Measurements from ENCODE around the gene MYO9B.

Gene MYO9B

DNA sequence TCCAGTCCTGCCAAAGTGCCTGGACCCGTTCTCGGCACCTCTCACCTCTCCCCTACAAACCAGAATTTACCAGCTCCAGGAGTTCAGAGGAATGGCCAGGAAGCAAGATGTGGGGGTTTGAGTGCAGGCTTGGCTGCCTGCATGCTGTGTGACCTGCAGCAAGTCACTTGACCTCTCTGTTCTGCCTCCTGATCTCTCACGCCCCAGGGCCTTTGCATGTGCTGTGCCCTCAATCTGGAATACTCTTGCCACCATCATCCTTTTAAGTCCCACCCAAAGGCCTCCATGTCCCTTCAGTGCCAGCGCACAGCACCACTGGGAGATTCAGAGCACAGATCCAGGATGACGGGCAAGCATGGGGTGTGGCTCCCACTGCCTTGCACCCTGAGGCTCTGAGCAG is 43.4 kb downstream of the MYO9B start:
- TF ChIP-seq, protein P1, sequence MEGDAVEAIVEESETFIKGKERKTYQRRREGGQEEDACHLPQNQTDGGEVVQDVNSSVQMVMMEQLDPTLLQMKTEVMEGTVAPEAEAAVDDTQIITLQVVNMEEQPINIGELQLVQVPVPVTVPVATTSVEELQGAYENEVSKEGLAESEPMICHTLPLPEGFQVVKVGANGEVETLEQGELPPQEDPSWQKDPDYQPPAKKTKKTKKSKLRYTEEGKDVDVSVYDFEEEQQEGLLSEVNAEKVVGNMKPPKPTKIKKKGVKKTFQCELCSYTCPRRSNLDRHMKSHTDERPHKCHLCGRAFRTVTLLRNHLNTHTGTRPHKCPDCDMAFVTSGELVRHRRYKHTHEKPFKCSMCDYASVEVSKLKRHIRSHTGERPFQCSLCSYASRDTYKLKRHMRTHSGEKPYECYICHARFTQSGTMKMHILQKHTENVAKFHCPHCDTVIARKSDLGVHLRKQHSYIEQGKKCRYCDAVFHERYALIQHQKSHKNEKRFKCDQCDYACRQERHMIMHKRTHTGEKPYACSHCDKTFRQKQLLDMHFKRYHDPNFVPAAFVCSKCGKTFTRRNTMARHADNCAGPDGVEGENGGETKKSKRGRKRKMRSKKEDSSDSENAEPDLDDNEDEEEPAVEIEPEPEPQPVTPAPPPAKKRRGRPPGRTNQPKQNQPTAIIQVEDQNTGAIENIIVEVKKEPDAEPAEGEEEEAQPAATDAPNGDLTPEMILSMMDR (IDR thresholded peaks at IDR 0.05; ENCODE audit: low read depth, low read length): no peak
- DNase-seq (ENCODE audit: low read depth, low spot score): no peak
- no peak overlapping the region for H3K4me3 ChIP-seq (ENCODE audit: low read depth, low read length)
- in situ Hi-C loops (cut with HindIII; ENCODE audit: low sequenced_read_pairs): no loop called here

DNA sequence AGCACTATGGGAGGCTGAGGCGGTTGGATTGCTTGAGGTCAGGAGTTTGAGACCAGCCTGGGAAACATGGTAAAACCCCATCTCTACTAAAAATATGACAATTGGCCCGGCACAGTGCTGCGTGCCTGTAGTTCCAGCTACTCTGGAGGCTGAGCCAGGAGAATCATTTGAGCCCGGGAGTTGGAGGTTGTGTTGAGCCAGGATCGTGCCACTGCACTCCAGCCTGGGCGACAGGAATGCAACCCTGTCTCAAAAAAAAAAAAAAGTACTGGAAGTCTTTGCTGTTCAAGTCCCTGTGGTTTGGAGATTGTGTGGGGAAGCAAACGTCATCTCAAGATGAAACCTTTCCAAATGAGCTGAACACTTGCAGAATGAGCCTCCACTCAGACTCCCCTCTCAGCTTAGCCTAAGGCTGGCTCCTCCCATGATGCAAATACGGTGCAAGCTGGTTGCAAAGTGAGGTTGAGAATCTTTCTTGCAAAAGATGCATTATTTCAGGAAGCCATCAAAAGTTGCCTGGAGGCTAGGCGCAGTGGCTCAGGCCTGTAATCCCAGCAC is 46.2 kb downstream of the MYO9B start:
- no peak overlapping the region for H3K4me3 ChIP-seq (ENCODE audit: low read depth, low read length)
- in situ Hi-C loops (cut with HindIII; ENCODE audit: low sequenced_read_pairs): no loop called here
- DNase-seq (ENCODE audit: low read depth, low spot score): peak; percentile 73
- TF ChIP-seq, protein P1 (IDR thresholded peaks at IDR 0.05; ENCODE audit: low read depth, low read length): no peak

DNA sequence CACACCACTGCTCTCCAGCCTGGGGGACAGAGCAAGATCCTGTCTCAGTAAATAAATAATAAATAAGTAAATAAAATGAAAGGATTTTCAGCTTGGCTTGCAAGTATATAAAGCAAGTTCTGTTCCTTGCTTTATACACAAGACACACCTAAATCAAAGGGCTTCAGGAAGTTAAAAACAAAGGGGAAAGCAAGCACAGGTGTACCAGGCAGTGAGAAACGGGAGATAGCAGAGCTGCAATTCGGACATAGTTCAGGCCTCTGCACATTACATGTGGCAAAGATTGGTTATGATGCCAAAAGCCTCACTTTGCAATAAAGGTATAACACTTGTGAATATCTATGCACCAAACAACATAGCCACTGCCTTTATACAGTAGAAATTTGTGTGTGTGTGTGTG is 47.5 kb downstream of the MYO9B start:
- TF ChIP-seq, protein P1 (IDR thresholded peaks at IDR 0.05; ENCODE audit: low read depth, low read length): no peak
- no peak overlapping the region for H3K4me3 ChIP-seq (ENCODE audit: low read depth, low read length)
- in situ Hi-C loops (cut with HindIII; ENCODE audit: low sequenced_read_pairs): no loop called here
- no peak for DNase-seq (ENCODE audit: low read depth, low spot score)

DNA sequence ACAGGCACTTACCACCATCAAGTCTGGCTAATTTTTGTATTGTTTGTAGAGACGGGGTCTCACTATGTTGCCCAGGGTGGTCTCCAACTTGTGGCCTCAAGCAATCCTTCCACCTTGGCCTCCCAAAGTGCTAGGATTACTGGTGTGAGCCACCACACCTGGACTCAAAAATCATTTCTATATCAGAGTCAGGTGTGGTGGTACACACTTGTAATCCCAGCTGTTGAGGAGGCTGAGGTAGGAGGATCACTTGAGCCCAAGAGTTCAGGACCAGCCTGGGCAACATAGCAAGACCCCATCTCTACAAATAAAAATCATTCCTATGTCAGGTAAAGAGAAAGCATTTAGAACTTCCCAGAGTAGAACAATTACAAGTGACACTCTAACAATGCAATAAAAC is 48.4 kb downstream of the MYO9B start:
- no peak for DNase-seq (ENCODE audit: low read depth, low spot score)
- TF ChIP-seq, protein P1 (IDR thresholded peaks at IDR 0.05; ENCODE audit: low read depth, low read length): no peak
- H3K4me3 ChIP-seq (ENCODE audit: low read depth, low read length): no peak overlapping the region
- in situ Hi-C loops (cut with HindIII; ENCODE audit: low sequenced_read_pairs): no loop called here

DNA sequence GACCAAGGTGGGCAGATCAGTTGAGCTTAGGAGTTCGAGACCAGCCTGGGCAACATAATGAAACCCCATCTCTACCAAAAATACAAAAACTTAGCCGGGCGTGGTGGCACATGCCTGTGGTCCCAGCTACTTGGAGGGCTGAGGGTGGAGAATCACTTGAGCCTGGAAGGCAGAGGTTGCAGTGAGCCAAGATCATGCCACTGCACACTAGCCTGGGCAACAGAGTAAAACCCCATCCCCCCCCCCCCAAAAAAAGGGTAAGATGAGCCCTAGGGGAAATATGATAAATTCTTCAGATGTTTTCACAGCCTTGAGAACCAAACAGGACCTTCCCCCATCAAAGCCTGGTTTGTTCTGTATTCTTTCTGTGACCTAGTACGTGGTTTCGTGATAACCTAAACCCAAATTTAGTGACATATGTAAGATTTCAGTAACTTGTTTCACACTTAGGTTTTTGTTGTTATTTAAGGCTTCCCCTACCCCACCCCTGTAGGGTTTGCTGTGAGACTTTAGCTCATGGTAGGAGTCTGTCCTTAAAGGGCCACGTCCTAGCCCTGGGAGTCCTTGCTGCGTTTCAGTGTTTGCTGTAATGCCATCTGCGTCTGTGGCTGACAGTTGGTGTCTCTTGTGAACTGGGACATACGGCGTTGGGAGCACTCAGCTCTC is 49.6 kb downstream of the MYO9B start:
- in situ Hi-C loops (cut with HindIII; ENCODE audit: low sequenced_read_pairs): no loop called here
- TF ChIP-seq, protein P1 (IDR thresholded peaks at IDR 0.05; ENCODE audit: low read depth, low read length): no peak
- DNase-seq (ENCODE audit: low read depth, low spot score): peak; percentile 15
- H3K4me3 ChIP-seq (ENCODE audit: low read depth, low read length): no peak overlapping the region

DNA sequence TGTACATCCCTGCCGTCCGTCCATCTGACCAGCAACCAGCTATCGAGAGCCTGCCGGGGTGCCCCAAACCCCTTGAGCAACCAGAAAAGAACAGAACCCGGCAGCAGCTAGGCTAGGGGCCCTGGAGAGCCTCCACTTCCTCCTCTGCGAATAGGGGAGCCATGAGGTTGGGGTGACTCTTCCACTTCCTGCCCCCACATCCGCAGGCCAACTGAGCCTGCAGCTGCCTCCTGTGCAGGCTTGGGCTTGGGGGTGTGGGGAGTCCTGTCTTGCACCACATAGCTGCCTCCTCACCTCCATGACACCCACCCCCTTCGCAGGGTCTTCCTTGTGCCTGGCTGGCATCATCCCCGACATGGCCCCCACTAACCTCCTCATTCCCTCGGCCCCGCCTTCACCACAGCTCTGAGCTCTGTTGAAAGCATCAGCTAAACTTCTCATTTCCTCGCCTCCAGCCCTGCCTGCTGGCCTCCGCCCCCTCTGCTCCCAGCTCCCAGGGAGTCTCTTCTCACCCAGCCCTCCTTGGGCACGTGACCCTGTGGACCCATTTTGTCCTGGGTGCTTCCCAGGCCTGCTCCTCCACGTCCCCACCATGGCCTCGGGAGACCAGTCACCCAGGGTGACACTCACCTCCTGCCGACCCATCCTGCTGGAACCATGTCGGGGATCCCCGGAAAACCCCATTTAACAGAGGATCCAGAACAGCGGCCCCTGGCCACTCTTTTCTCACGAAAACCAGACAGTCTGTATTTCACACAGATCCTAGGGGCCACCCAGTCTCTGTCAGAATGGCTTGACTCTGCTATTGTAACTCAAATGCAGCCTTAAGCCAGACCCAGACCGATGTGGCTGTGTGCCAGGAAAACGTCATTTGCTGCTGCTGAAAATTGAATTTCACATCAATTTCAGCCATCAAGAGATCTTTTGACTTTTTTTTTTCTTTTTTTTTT is 50.4 kb downstream of the MYO9B start:
- in situ Hi-C loops (cut with HindIII; ENCODE audit: low sequenced_read_pairs): no loop called here

More for the DNA sequence above, 50.4 kb downstream of the MYO9B start:
- no peak overlapping the region for H3K4me3 ChIP-seq (ENCODE audit: low read depth, low read length)
- DNase-seq (ENCODE audit: low read depth, low spot score): no peak
- TF ChIP-seq, protein P1 (IDR thresholded peaks at IDR 0.05; ENCODE audit: low read depth, low read length): no peak
